Activated CD8-positive, alpha-beta memory T cell treated with anti-CD3 and anti-CD28 coated beads, Interleukin-2, amount 50 U/mL, for 1 hour (primary cell): Measurements from ENCODE around the gene RALGPS2.
"Not testable (repeated sequence)": the region's sequence is repeated elsewhere in the genome, so short reads cannot be mapped to it uniquely, and the experiment has no call there.

Experiments used
- DNase-seq: peaks from one replicate; pipeline ENCODE4 v3.0.0-alpha.2; 2020; ENCODE audit errors: extremely low read depth

The RALGPS2 gene

GRCh38 chr1:178781533-178782330 lies 56.7 kb downstream of the RALGPS2 start:
- no peak for DNase-seq

- no peak for DNase-seq
Observed at GRCh38 chr1:178784131-178784536, 59.1 kb downstream of the RALGPS2 start.

GRCh38 chr1:178792394-178792793 lies 67.3 kb downstream of the RALGPS2 start:
- no peak for DNase-seq

GRCh38 chr1:178796013-178796412 lies 71.0 kb downstream of the RALGPS2 start:
- no peak for DNase-seq

- no peak for DNase-seq
Observed at GRCh38 chr1:178797590-178797989, 72.5 kb downstream of the RALGPS2 start.

- no peak for DNase-seq
Observed at GRCh38 chr1:178798232-178798861, 73.3 kb downstream of the RALGPS2 start.

- no peak for DNase-seq
Observed at GRCh38 chr1:178802873-178803272, 77.8 kb downstream of the RALGPS2 start.

GRCh38 chr1:178806665-178807300 lies 81.7 kb downstream of the RALGPS2 start:
- DNase-seq, result no peak

GRCh38 chr1:178808529-178808928 lies 83.5 kb downstream of the RALGPS2 start:
- DNase-seq, result no peak

GRCh38 chr1:178810585-178810984 lies 85.5 kb downstream of the RALGPS2 start:
- no peak for DNase-seq

GRCh38 chr1:178818416-178818815 lies 93.4 kb downstream of the RALGPS2 start:
- no peak for DNase-seq

- no peak for DNase-seq
Observed at GRCh38 chr1:178819123-178819522, 94.1 kb downstream of the RALGPS2 start.

- no peak for DNase-seq
Observed at GRCh38 chr1:178821134-178821866, 96.3 kb downstream of the RALGPS2 start.

- DNase-seq, result no peak
Observed at GRCh38 chr1:178825167-178825566, 100.1 kb downstream of the RALGPS2 start.

- DNase-seq, result no peak
Observed at GRCh38 chr1:178844436-178844835, 119.4 kb downstream of the RALGPS2 start.

GRCh38 chr1:178846306-178846705 lies 121.3 kb downstream of the RALGPS2 start:
- DNase-seq, result no peak

GRCh38 chr1:178847396-178847849 lies 122.4 kb downstream of the RALGPS2 start:
- DNase-seq, result no peak

- DNase-seq, result not testable (repeated sequence)
Observed at GRCh38 chr1:178847919-178848318, 122.9 kb downstream of the RALGPS2 start.

GRCh38 chr1:178849918-178850317 lies 124.9 kb downstream of the RALGPS2 start:
- DNase-seq, result no peak

- no peak for DNase-seq
Observed at GRCh38 chr1:178857126-178857525, 132.1 kb downstream of the RALGPS2 start.

- DNase-seq, result no peak
Observed at GRCh38 chr1:178862416-178862815, 137.4 kb downstream of the RALGPS2 start.

GRCh38 chr1:178862864-178863263 lies 137.8 kb downstream of the RALGPS2 start:
- DNase-seq, result no peak
